Esophagus squamous epithelium (tissue), 4 donors: ENCODE results near the gene TCF3.

Experiments used
- POLR2A ChIP-seq, 4 donors: fragments of 450-650 bp; IDR thresholded peaks; one replicate each; pipeline ENCODE4 v1.6.1; 2017; ENCODE audit warnings: antibody characterized with exemption in 4 of 4, mild to moderate bottlenecking in 4 of 4, moderate library complexity in 3 of 4
- TF ChIP-seq, protein P1 (sequence below), 6 experiments: fragments of 450-650 bp in 4 of 6; fragments of 200-600 bp in 2 of 6; sonication (generic) in 2 of 6; IDR thresholded peaks; one replicate each; pipeline ENCODE4 v1.5.1; 2016 to 2019; ENCODE audit warnings: antibody characterized with exemption in 6 of 6, mild to moderate bottlenecking in 4 of 6, moderate library complexity in 4 of 6

DNA sequence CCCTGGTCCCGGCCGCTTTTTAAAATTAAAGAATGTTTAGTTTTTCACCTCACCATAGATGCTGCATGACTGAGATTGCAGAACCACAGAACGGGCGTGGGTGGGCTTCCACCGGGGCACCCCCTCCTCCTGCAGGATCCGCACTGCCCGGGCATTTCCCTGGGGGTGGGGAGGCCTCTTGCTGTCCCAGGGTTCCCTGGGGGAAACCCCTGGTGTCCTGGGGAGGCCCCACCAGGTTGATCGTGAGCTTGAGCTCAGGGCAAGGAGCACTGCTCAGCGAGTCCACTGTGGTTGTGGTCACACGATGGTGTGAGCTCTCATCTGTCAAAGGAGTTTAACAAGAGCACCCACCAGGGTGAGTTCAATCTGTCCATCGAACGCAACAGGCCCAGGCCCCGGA is 11.4 kb upstream of the TCF3 start:
- TF ChIP-seq, protein P1, sequence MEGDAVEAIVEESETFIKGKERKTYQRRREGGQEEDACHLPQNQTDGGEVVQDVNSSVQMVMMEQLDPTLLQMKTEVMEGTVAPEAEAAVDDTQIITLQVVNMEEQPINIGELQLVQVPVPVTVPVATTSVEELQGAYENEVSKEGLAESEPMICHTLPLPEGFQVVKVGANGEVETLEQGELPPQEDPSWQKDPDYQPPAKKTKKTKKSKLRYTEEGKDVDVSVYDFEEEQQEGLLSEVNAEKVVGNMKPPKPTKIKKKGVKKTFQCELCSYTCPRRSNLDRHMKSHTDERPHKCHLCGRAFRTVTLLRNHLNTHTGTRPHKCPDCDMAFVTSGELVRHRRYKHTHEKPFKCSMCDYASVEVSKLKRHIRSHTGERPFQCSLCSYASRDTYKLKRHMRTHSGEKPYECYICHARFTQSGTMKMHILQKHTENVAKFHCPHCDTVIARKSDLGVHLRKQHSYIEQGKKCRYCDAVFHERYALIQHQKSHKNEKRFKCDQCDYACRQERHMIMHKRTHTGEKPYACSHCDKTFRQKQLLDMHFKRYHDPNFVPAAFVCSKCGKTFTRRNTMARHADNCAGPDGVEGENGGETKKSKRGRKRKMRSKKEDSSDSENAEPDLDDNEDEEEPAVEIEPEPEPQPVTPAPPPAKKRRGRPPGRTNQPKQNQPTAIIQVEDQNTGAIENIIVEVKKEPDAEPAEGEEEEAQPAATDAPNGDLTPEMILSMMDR (IDR thresholded peaks at IDR 0.05): no peak
- no peak for TF ChIP-seq POLR2A (IDR thresholded peaks at IDR 0.05)
